Cardiac muscle cell (in vitro differentiated cells and primary cell): Measurements from ENCODE around the gene KDM4D. TPM values are rescaled to one million over a fixed set of nuclear protein-coding genes. Genes with fewer than 3 reads are reported as not detected.

Experiments
- DNase-seq, 2 donors: peaks; one replicate each; pipeline versions ENCODE4 v3.0.0 to v3.0.0-alpha.2; 2010 to 2017; ENCODE audit warnings: low read depth in 1 of 2, low spot score in 1 of 2
- H3K27ac ChIP-seq: fragments of 200-600 bp; sonication (generic); 2 replicates; pipeline ENCODE4 v1.5.1; 2016
- H3K27me3 ChIP-seq: fragments of 200-600 bp; sonication (generic); 2 replicates; pipeline ENCODE4 v1.6.0; 2016; ENCODE audit warnings: control low read depth
- H3K36me3 ChIP-seq: fragments of 200-600 bp; sonication (generic); 2 replicates; pipeline ENCODE4 v1.5.1; 2016; ENCODE audit warnings: control low read depth
- H3K4me1 ChIP-seq: fragments of 200-600 bp; sonication (generic); 2 replicates; pipeline ENCODE4 v1.8.1; 2017; ENCODE audit warnings: low read depth, mild to moderate bottlenecking, mixed run types
- H3K4me3 ChIP-seq: fragments of 200-600 bp; sonication (generic); 2 replicates; pipeline ENCODE4 v1.5.1; 2016; ENCODE audit warnings: mild to moderate bottlenecking
- H3K9me3 ChIP-seq: fragments of 200-600 bp; sonication (generic); 2 replicates; pipeline ENCODE4 v1.5.1; 2017; ENCODE audit warnings: low read depth, mild to moderate bottlenecking, control low read depth
- polyA plus RNA-seq: library from polyadenylated mRNA; unstranded; fragments of >200 nt; fragmentation: Nextera tagmentation; extraction: Ambion mirVana; gene quantifications from 2 replicates; pipeline ENCODE4 v1.2.1, GENCODE V29; 2016
- total RNA-seq: library from RNA; depleted of rRNA; stranded (reverse); fragments of >200 nt; gene quantifications from 2 replicates; pipeline ENCODE4 v1.2.3, GENCODE V29; 2016
- TF ChIP-seq, protein P1 (sequence below): IDR thresholded peaks from 2 replicates; pipeline ENCODE4 v1.5.1; 2012; ENCODE audit warnings: low read depth, mild to moderate bottlenecking, low read length

KDM4D gene
- total and polyA plus RNA-seq, 2 experiments from 2014 or later, result 3.3 to 3.7 TPM

GRCh38 chr11:94946812-94947211 is 26.7 kb upstream of the KDM4D start:
- Histone ChIP-seq H3K27me3 (peaks cover 3% of the 10 kb centered on the region), H3K4me1 (no peaks in the 10 kb centered on the region), H3K36me3 (no peaks in the 10 kb centered on the region), H3K27ac (no peak overlapping the region), H3K9me3 (no peaks in the 10 kb centered on the region), H3K4me3 (no peak overlapping the region)
- DNase-seq, result no peak
- TF ChIP-seq, protein P1, sequence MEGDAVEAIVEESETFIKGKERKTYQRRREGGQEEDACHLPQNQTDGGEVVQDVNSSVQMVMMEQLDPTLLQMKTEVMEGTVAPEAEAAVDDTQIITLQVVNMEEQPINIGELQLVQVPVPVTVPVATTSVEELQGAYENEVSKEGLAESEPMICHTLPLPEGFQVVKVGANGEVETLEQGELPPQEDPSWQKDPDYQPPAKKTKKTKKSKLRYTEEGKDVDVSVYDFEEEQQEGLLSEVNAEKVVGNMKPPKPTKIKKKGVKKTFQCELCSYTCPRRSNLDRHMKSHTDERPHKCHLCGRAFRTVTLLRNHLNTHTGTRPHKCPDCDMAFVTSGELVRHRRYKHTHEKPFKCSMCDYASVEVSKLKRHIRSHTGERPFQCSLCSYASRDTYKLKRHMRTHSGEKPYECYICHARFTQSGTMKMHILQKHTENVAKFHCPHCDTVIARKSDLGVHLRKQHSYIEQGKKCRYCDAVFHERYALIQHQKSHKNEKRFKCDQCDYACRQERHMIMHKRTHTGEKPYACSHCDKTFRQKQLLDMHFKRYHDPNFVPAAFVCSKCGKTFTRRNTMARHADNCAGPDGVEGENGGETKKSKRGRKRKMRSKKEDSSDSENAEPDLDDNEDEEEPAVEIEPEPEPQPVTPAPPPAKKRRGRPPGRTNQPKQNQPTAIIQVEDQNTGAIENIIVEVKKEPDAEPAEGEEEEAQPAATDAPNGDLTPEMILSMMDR, result no peak

DNA sequence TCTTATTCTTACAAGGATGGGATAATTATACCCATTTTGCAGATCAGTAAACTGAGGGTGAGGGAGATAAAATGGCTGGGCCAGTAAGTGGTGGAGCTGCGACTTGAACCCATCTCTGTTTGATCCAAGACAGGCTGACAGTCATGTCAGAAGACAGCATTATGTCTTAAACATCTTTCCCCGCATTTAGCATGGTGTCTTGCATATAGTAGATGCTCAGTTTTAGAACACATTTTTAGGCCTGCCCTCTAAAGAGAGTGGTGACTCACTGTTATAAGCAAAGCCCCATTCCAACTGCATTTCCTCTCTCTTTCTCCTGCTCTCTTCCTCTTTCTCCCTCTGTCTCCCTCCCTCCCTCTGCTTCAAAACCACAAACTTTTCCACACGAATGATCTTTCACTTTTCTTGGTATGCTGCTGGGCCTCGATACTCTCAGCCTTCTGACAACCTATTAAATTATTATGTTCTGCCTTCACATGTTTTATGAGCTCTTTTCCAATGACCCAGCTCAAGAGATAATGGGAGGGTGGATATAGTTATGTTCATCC is 25.4 kb upstream of the KDM4D start:
- H3K4me1 ChIP-seq, result no peaks in the 10 kb centered on the region
- H3K27ac ChIP-seq, result no peak overlapping the region
- H3K36me3 ChIP-seq, result no peaks in the 10 kb centered on the region
- TF ChIP-seq, protein P1, result no peak
- no peak overlapping the region for H3K4me3 ChIP-seq
- DNase-seq, result peak in 1 of 2 donors; percentile 64
- H3K27me3 ChIP-seq, result peaks cover 5% of the 10 kb centered on the region
- no peaks in the 10 kb centered on the region for H3K9me3 ChIP-seq

GRCh38 chr11:94954753-94955152 is 18.8 kb upstream of the KDM4D start:
- no peak overlapping the region for H3K4me3 ChIP-seq
- no peaks in the 10 kb centered on the region for H3K4me1 ChIP-seq
- no peaks in the 10 kb centered on the region for H3K9me3 ChIP-seq
- TF ChIP-seq, protein P1, result no peak
- H3K36me3 ChIP-seq, result no peaks in the 10 kb centered on the region
- no peak for DNase-seq
- H3K27ac ChIP-seq, result no peak overlapping the region
- H3K27me3 ChIP-seq, result peaks cover 5% of the 10 kb centered on the region

DNA sequence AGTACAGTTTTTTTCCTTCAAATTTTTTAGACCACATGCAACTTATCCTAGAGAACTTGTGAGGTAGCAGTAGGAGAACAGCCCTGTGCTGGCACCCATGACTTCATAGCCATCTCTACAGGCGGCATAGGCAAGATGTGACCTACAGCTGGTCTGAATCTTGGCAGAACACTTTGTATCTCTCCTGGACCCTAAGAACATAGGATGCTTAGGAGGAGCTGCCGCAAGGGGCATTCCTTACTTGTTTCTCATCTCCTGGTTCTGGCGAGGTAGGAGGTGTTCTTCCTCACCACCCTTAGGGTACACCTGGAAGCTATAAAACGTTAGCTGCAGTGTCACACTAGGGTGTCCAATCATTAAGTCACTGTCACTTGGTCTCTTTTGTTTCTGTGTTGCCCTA is 16.5 kb upstream of the KDM4D start:
- TF ChIP-seq, protein P1, result no peak
- Histone ChIP-seq H3K27me3 (no peaks in the 10 kb centered on the region), H3K4me1 (no peaks in the 10 kb centered on the region), H3K9me3 (no peaks in the 10 kb centered on the region), H3K36me3 (peaks cover 9% of the 10 kb centered on the region), H3K4me3 (no peak overlapping the region), H3K27ac (no peak overlapping the region)
- no peak for DNase-seq

GRCh38 chr11:94958121-94958696 is 15.3 kb upstream of the KDM4D start:
- no peak overlapping the region for H3K4me3 ChIP-seq
- no peaks in the 10 kb centered on the region for H3K4me1 ChIP-seq
- peak in 1 of 2 donors; percentile 10 for DNase-seq
- no peak overlapping the region for H3K27ac ChIP-seq
- TF ChIP-seq, protein P1, result no peak
- no peaks in the 10 kb centered on the region for H3K9me3 ChIP-seq
- no peaks in the 10 kb centered on the region for H3K27me3 ChIP-seq
- peaks cover 19% of the 10 kb centered on the region for H3K36me3 ChIP-seq
